A673 (cell line): Measurements from ENCODE around the gene NHLRC2. TPM values are rescaled to one million over a fixed set of nuclear protein-coding genes. Genes with fewer than 3 reads are reported as not detected.
A peak's percentile ranks its signal among the peaks of the same experiment; 100 is the strongest.

Experiments used
- BruUV-seq: library from RNA; stranded (reverse); fragments of 400-500 nt; replicated peaks from 2 replicates; lab custom pipeline; 2021; lab: Mats Ljungman, UMichigan
- CTCF ChIA-PET: fragments of 300-600 bp; sonication (Branson Sonifier 250); formaldehyde crosslinking; loops from one replicate; lab custom pipeline; 2022; ENCODE audit warnings: antibody characterized with exemption; lab: Charles Lee
- POLR2A ChIA-PET: fragments of 300-600 bp; sonication (Branson Sonifier 250); formaldehyde crosslinking; loops from one replicate; lab custom pipeline; 2022; ENCODE audit warnings: antibody characterized with exemption; ENCODE audit not compliant: low non-redundant PET; lab: Charles Lee
- DNase-seq: peaks from one replicate; pipeline ENCODE4 v3.0.0-alpha.2; 2015; ENCODE audit warnings: low spot score
- H3K27ac ChIP-seq: fragments of 200-600 bp; sonication (generic); 2 replicates; pipeline ENCODE4 v1.5.1; 2016; ENCODE audit warnings: mixed run types, low read depth, mild to moderate bottlenecking, mixed read lengths, antibody characterized with exemption, low read length; ENCODE audit not compliant: poor library complexity, severe bottlenecking
- H3K27me3 ChIP-seq: fragments of 200-600 bp; sonication (generic); replicated peaks from 2 replicates; pipeline ENCODE4 v1.6.1; 2017; ENCODE audit warnings: mixed run types, low read depth, mild to moderate bottlenecking, mixed read lengths, antibody characterized with exemption, low read length; ENCODE audit not compliant: insufficient read depth, poor library complexity
- H3K36me3 ChIP-seq: fragments of 200-600 bp; sonication (generic); 2 replicates; pipeline ENCODE4 v1.6.1; 2016; ENCODE audit warnings: mixed run types, mild to moderate bottlenecking, mixed read lengths, antibody characterized with exemption, low read length; ENCODE audit not compliant: insufficient read depth, poor library complexity, severe bottlenecking
- H3K4me1 ChIP-seq: fragments of 200-600 bp; sonication (generic); 2 replicates; pipeline ENCODE4 v1.6.1; 2017; ENCODE audit warnings: mixed run types, mild to moderate bottlenecking, mixed read lengths, antibody characterized with exemption, low read length; ENCODE audit not compliant: insufficient read depth, poor library complexity, severe bottlenecking
- H3K4me3 ChIP-seq: fragments of 200-600 bp; sonication (generic); 2 replicates; pipeline ENCODE4 v1.5.1; 2016; ENCODE audit warnings: low read depth, mixed run types, mild to moderate bottlenecking, mixed read lengths, low read length; ENCODE audit not compliant: poor library complexity, severe bottlenecking
- H3K9me3 ChIP-seq: fragments of 200-600 bp; sonication (generic); 2 replicates; pipeline ENCODE4 v1.6.1; 2016; ENCODE audit warnings: mixed run types, low read depth, mild to moderate bottlenecking, mixed read lengths, antibody characterized with exemption, low read length; ENCODE audit not compliant: poor library complexity, severe bottlenecking
- CTCF ChIP-seq: fragments of 300-800, 200-600 bp; sonication (generic); conservative IDR thresholded peaks from 2 replicates; pipeline ENCODE4 v1.5.1; 2017; ENCODE audit warnings: low read depth, mild to moderate bottlenecking, antibody characterized with exemption, low read length, moderate library complexity, mixed read lengths
- EZH2 ChIP-seq: fragments of 200-600 bp; sonication (generic); IDR thresholded peaks from 2 replicates; pipeline ENCODE4 v1.6.1; 2017; ENCODE audit warnings: borderline replicate concordance, low read depth, mild to moderate bottlenecking, mixed read lengths, antibody characterized with exemption, low read length; ENCODE audit not compliant: poor library complexity, severe bottlenecking
- intact Hi-C: fragments of 100-400 bp; cut with micrococcal nuclease; formaldehyde crosslinking; loops from one replicate; pipeline ENCODE4 v1.10.0; 2022; ENCODE audit not compliant: unreplicated experiment
- total RNA-seq: library from RNA; stranded (reverse); gene quantifications from 2 replicates; pipeline ENCODE4 v1.2.3, GENCODE V29; 2021

Gene NHLRC2
- total RNA-seq, 1 experiment from 2014 or later, result 49.7 TPM

DNA sequence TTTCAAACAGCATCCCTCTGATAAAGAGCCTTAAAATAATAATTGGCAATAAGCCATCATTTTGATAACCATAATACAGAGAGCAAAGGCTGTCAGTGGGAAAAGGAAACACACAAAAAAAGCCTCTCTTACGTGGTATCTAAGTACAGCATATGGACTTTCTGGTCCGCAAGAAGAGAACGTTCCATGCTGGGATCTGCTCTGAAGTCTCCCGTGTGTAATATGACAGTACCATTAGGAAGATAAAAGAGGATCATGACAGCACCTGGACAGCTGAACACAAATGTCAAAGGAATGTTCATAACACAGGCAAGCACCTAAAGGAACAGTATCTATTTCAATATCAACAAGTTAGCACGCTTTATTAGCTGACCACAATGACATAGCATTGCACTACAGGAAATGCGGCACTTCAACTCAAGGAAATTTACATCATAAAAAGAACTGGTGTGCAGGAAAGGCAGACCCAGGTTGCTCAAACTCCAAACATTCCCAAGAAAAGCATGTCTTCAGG is 10.4 kb upstream of the NHLRC2 start:
- DNase-seq, result peak; percentile 80
- Histone ChIP-seq H3K27me3 (no peaks in the 10 kb centered on the region), H3K4me1 (peaks cover 52% of the 10 kb centered on the region), H3K4me3 (peak overlapping the region; percentile 28), H3K36me3 (peaks cover 63% of the 10 kb centered on the region), H3K9me3 (no peaks in the 10 kb centered on the region), H3K27ac (peak overlapping the region; percentile 62)
- CTCF ChIA-PET, result interaction anchor here (0.6 kb wide), 1 partner anchor 259 kb away, joined by 3 read pairs; no protein-coding TSS in a partner anchor
- no TSS peak for BruUV-seq
- no peak for TF ChIP-seq CTCF
- TF ChIP-seq EZH2, result no peak
- POLR2A ChIA-PET, result interaction anchor here (0.5 kb wide), 1 partner anchor 453 kb away, joined by 3 read pairs; no protein-coding TSS in a partner anchor
- intact Hi-C loops, result no loop called here

GRCh38 chr10:113846036-113846435 is 8.4 kb upstream of the NHLRC2 start:
- H3K4me3 ChIP-seq, result peak overlapping the region; percentile 76
- intact Hi-C loops, result no loop called here
- TF ChIP-seq EZH2 (no peak), CTCF (no peak)
- BruUV-seq, result no TSS peak
- ChIA-PET POLR2A (no interaction called here), CTCF (interaction anchor here (0.5 kb wide), 1 partner anchor 1443 kb away, joined by 3 read pairs; no protein-coding TSS in a partner anchor)
- DNase-seq, result no peak
- no peaks in the 10 kb centered on the region for H3K27me3 ChIP-seq
- H3K9me3 ChIP-seq, result no peaks in the 10 kb centered on the region
- peaks cover 45% of the 10 kb centered on the region for H3K36me3 ChIP-seq
- H3K27ac ChIP-seq, result peak overlapping the region; percentile 62
- H3K4me1 ChIP-seq, result peaks cover 52% of the 10 kb centered on the region

DNA sequence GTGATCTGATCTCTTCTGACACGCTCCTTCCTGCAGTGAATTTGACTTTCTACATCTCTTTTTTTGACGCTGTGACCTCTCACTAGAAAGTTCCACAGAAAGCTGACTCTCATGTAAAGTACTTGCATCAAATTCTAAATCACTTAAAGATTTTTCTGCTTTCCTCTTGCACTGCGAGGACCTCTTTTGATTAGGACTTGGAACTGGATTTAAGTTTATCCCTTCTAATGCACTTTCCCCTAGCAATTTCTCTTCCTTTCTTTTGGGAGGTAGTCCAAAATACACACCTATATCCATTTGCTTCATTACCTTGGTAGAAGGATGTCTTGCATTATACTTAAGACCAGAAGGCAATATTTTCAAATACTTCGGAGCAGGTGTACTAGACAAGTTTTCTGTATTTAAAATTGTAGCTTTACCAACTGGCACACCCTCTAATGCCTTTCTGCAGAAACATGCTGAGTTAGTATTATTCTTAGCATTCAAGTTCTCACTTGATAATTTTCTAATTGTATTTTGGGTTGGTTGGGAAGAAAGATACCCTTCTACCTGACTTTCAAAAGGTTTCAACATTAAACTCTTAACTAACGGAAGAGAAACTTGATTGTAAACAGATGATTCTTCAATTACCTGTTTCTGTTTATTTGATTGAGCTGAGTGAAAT is 5.2 kb upstream of the NHLRC2 start:
- Histone ChIP-seq H3K36me3 (peaks cover 17% of the 10 kb centered on the region), H3K4me1 (peaks cover 23% of the 10 kb centered on the region), H3K4me3 (peak overlapping the region; percentile 76), H3K9me3 (no peaks in the 10 kb centered on the region), H3K27ac (peak overlapping the region; percentile 99), H3K27me3 (no peaks in the 10 kb centered on the region)
- CTCF ChIA-PET, result no interaction called here
- DNase-seq, result no peak
- TF ChIP-seq CTCF (no peak), EZH2 (no peak)
- POLR2A ChIA-PET, result interaction anchor here (0.7 kb wide), 1 partner anchor 147 kb away, joined by 5 read pairs; no protein-coding TSS in a partner anchor
- intact Hi-C loops, result loop anchor here (2.0 kb wide), 1 partner anchor 144 kb away; no protein-coding TSS in a partner anchor
- BruUV-seq, result no TSS peak
